ENCODE results near the gene EHD3.
A peak's percentile ranks its signal among the peaks of the same experiment; 100 is the strongest.
"Not testable (repeated sequence)": the region's sequence is repeated elsewhere in the genome, so short reads cannot be mapped to it uniquely, and the experiment has no call there.

The EHD3 gene

DNA sequence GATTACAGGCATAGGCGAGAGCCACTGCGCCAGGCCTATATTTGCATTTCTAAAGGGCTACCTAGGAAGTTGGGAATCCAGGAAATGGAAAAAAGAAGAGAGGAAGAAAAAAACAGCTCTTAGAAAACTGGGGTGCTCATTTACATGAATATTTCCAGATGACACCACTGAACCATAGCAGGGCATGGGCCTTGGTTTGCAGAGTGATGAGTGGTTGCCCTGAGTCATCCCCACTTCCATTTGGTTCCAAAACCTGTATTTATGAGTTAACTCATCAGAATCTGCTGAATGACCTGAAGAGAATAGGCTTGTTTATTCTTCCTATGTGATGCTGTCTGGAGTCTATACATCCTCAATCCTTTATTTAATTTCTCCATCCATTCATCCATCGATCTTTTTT lies 36.2 kb downstream of the EHD3 start:
- TF ChIP-seq, protein P1, sequence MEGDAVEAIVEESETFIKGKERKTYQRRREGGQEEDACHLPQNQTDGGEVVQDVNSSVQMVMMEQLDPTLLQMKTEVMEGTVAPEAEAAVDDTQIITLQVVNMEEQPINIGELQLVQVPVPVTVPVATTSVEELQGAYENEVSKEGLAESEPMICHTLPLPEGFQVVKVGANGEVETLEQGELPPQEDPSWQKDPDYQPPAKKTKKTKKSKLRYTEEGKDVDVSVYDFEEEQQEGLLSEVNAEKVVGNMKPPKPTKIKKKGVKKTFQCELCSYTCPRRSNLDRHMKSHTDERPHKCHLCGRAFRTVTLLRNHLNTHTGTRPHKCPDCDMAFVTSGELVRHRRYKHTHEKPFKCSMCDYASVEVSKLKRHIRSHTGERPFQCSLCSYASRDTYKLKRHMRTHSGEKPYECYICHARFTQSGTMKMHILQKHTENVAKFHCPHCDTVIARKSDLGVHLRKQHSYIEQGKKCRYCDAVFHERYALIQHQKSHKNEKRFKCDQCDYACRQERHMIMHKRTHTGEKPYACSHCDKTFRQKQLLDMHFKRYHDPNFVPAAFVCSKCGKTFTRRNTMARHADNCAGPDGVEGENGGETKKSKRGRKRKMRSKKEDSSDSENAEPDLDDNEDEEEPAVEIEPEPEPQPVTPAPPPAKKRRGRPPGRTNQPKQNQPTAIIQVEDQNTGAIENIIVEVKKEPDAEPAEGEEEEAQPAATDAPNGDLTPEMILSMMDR (IDR thresholded peaks at IDR 0.05) = no peak
- H3K4me3 ChIP-seq = no peak overlapping the region
- peak overlapping the region; percentile 48 to 88 for H3K27ac ChIP-seq
- no peak for DNase-seq (ENCODE audit: low spot score)

DNA sequence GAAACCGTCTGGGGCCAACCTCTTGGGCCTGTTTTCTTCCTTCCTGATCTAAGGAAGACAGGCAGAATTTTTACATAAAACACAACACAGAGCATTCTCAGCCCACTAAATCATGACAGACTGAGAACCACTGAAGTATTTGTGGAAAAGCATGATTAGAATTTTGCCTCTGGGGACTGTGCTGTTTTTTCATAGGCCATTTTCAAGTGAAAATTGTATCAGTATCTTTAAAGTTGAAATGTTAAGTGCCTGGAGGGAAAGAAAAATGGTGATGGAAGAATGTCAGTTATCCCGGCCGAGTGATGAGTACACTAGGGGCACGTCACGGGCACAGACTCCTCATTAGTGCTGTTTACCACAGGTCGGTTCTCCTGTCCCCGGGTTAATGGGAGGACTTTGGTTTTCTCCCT lies 36.9 kb downstream of the EHD3 start:
- TF ChIP-seq, protein P1 (IDR thresholded peaks at IDR 0.05) = no peak
- H3K4me3 ChIP-seq = no peak overlapping the region
- DNase-seq (ENCODE audit: low spot score) = no peak
- peak overlapping the region; percentile 48 to 88 for H3K27ac ChIP-seq

DNA sequence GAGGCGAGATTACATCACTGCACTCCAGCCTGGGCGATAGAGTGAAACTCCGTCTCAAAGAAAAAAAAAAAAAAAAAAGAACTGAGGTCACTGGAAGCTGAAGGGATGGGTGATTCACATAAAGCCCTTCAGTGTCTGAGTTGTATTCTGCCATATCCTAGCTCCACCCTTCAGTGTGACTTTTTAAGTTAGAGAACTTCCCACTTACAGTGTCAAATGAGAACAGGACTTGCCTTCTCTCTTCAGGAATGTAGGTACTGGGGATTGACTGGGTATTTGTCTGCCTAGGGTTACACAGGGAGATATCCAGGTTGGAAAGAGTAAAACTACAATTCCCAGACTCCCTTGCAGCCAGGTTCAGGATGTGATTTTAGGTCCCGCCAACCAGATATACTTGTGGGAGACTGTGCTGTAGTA lies 37.9 kb downstream of the EHD3 start:
- TF ChIP-seq, protein P1 (IDR thresholded peaks at IDR 0.05) = no peak
- DNase-seq (ENCODE audit: low spot score) = no peak
- Histone ChIP-seq H3K27ac (peak overlapping the region in 1 of 2 donors; percentile 3), H3K4me3 (no peak overlapping the region)

DNA sequence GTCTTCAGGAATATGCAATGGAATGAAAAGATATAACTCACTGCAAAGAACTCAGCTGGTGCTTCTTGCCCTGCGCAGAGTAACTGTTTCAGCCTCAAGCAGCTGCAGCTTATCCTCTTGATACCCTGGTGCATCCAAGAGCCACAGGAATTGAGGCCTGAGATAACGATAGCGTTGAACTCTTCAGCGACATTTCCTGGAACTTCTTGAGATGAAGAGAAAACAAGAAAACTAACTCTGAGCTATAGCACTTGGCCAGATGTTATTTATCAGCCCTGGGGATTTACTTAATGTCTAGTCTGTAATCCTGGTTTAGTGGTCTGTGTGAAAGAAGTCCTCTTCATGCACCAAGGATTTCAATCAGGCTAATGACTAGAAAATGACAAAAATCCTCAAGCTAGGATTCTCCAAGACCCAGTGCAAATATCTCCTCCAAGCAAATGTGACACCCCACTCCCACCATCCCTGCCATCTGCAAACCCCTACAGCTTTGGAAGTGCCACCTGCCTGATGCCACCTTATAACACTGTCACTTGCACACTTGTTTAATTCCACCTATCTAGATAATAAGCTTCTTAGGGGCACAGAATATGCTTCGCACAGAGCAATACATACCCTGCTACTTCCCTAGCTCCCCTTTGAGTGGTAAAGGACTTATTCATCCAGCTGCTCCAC lies 40.6 kb downstream of the EHD3 start:
- Histone ChIP-seq H3K27ac (no peak overlapping the region), H3K4me3 (no peak overlapping the region)
- DNase-seq (ENCODE audit: low spot score) = no peak
- TF ChIP-seq, protein P1 (IDR thresholded peaks at IDR 0.05) = no peak

DNA sequence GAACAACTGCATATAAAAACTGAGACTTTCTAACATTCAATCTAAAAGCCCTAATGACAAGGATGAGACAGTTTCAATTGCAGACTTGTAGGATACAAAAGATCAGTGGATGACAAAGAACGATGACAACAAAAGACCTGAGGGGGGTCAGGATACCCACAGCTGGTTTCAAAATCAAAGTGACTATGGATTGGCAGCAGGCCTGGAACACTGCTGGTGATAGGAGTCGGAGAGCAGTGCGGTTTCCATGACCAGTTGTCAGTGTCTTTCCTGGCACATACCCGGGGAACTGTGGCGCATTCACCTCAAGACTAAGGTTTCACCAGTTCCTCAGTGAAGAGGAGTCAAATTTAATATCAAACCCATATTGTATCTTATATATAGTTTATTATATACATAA lies 42.0 kb downstream of the EHD3 start:
- Histone ChIP-seq H3K27ac (no peak overlapping the region), H3K4me3 (no peak overlapping the region)
- TF ChIP-seq, protein P1 (IDR thresholded peaks at IDR 0.05) = no peak
- no peak for DNase-seq (ENCODE audit: low spot score)

DNA sequence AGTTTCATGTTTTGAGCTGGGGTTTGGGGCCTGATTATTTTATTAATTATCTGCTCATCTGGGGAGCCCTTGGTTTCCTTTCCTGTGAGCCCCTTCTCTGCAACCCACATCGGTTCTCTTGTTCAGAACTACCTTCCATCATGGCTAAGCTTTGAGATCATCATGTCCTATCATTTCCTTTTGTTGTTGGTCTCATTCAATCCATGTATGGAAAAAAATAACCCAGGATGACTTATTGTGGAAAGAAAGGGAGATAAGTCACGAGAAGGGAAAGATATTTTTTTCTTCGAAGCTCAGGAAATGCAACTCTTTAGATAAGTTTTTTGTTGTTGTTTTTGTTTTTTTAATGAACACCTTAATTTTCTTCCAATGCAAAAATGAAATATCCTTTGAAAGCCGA lies 43.7 kb downstream of the EHD3 start:
- TF ChIP-seq, protein P1 (IDR thresholded peaks at IDR 0.05) = no peak
- no peak overlapping the region for H3K4me3 ChIP-seq
- DNase-seq (ENCODE audit: low spot score) = no peak
- H3K27ac ChIP-seq = no peak overlapping the region

DNA sequence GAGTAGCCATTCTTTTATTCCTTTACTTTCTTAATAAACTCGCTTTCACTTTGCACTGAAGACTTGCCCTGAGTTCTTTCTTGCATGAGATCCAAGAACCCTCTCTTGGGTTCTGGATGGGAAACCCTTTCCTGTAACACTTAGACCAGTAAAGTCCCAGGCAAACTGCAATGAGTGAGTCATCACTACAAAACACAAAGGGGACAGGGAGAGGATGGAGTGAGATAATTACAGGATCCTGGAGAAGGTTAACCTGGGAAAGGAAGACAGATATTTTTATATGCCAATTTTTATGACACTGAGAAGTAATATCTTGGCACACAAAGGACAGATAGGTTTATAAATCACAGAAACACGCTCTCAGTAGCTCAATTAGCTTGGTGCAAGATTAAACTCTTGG lies 48.7 kb downstream of the EHD3 start:
- DNase-seq (ENCODE audit: low spot score) = no peak
- Histone ChIP-seq H3K4me3 (no peak overlapping the region), H3K27ac (no peak overlapping the region)
- TF ChIP-seq, protein P1 (IDR thresholded peaks at IDR 0.05) = no peak

DNA sequence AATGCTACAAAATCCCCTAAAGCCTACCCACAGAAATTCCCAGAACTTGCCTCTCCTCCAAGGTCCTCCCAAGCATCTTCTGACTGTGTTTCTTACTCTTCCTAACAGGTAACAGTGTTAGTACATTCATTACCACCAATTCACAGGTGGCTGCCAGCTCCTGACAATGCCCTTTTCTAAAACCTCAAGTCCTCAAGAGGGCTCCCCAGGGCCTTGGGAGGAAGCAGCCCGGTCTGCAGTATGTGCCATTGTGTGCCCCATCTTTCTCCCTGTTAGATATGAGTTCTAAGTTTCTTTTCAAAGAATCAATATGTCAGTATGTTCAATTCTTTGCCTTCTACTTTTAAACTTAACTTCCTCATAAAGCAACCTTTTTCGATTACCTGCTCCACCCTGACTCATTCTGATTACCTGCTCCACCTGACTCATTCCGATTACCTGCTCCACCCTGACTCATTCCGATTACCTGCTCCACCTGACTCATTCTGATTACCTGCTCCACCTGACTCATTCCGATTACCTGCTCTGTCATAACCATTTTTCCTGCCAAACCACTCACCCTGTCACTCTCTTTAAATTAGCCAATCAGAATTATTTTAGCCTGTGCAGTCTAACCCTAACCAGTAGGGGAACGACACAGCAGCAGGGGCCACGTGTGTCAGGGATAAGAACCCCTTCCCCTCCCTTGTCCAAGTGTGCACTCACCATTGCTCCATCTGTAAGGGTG lies 49.4 kb downstream of the EHD3 start:
- H3K4me3 ChIP-seq; DNase-seq (ENCODE audit: low spot score); H3K27ac ChIP-seq: not testable (repeated sequence)

Measured in coronary artery (tissue), 2 donors.